Thyroid gland (tissue), 4 donors: ENCODE measurements around the gene SORL1-AS1.

Experiments used
- DNase-seq, 2 donors: peaks; one replicate each; pipeline ENCODE4 v3.0.0-alpha.2; 2019
- H3K27ac ChIP-seq, 3 donors: fragments of 200-600 bp; sonication (generic); 1 replicate in 2 of 3; 2 replicates in 1 of 3; pipeline ENCODE4 v1.5.1; 2016 to 2019; ENCODE audit warnings: mild to moderate bottlenecking in 1 of 3, moderate library complexity in 1 of 3
- H3K27me3 ChIP-seq: fragments of 200-600 bp; sonication (generic); one replicate; pipeline ENCODE4 v1.5.1; 2019
- H3K36me3 ChIP-seq, 2 donors: fragments of 200-600 bp; sonication (generic); one replicate each; pipeline ENCODE4 v1.5.1; 2016 to 2019
- H3K4me1 ChIP-seq, 2 donors: fragments of 200-600 bp; sonication (generic); one replicate each; pipeline ENCODE4 v1.5.1; 2017 to 2019
- H3K4me3 ChIP-seq, 3 donors: fragments of 200-600 bp; sonication (generic); replicated peaks in 1 of 3; 1 replicate in 2 of 3; 2 replicates in 1 of 3; pipeline ENCODE4 v1.5.1; 2016; ENCODE audit warnings: mild to moderate bottlenecking in 1 of 3
- H3K9me3 ChIP-seq: fragments of 200-600 bp; sonication (generic); one replicate; pipeline ENCODE4 v1.5.1; 2017
- POLR2A ChIP-seq, 2 donors: fragments of 450-650 bp; IDR thresholded peaks; one replicate each; pipeline ENCODE4 v1.6.1; 2017; ENCODE audit warnings: antibody characterized with exemption in 2 of 2, mild to moderate bottlenecking in 2 of 2, moderate library complexity in 1 of 2
- WGBS, 2 donors: methylation state at CpG; one replicate each; pipeline ENCODE4 v1.1.5; 2017; 5-methylcytosine and 5-hydroxymethylcytosine counted together
- intact Hi-C: fragments of 100-400 bp; cut with DNase I; formaldehyde crosslinking; loops from one replicate; pipeline ENCODE4 v1.15.1; 2023
- TF ChIP-seq, protein P1 (sequence below), 6 experiments: fragments of 200-600 bp in 3 of 6; fragments of 450-650 bp in 3 of 6; sonication (generic) in 3 of 6; IDR thresholded peaks; one replicate each; pipeline ENCODE4 v1.5.1; 2016 to 2019; ENCODE audit warnings: antibody characterized with exemption in 6 of 6, mild to moderate bottlenecking in 2 of 6, inconsistent platforms in 1 of 6, moderate library complexity in 1 of 6

SORL1-AS1 gene

DNA sequence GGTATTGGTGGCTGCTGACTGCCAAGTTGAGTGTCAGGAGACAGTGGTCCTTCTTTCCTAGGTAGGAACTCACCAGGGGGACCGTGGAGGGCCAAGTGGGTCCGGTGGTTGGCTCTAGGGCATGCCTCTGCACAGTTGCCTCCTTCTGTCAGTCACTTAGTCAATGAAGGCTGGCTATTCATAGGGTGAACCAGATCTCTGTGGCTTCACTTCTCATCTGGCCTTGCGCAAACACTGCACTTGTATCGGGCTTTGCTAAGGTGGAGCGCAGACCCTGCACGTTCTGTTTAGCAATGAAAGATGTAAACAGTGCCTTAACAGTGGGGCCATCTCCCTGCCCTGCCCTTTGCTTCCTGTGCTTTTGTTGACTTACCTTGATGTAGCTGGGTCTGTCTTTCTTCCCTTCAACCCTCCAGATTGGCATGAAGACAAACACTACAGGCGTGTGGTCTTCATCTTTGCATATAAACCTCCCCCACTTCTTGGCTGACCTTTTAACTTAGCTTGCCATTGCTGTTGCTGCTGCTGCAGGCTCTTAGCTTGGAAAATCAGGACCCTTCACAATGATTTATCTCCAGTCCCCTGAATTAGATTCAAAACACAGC is 6.7 kb upstream of the SORL1-AS1 start:
- Histone ChIP-seq H3K4me3 (no peak overlapping the region), H3K36me3 (no peaks in the 10 kb centered on the region), H3K27ac (no peak overlapping the region), H3K4me1 (peaks cover under 1 to 6% of the 10 kb centered on the region in 2 donors), H3K27me3 (no peaks in the 10 kb centered on the region), H3K9me3 (no peaks in the 10 kb centered on the region)
- DNase-seq = no peak
- TF ChIP-seq, protein P1, sequence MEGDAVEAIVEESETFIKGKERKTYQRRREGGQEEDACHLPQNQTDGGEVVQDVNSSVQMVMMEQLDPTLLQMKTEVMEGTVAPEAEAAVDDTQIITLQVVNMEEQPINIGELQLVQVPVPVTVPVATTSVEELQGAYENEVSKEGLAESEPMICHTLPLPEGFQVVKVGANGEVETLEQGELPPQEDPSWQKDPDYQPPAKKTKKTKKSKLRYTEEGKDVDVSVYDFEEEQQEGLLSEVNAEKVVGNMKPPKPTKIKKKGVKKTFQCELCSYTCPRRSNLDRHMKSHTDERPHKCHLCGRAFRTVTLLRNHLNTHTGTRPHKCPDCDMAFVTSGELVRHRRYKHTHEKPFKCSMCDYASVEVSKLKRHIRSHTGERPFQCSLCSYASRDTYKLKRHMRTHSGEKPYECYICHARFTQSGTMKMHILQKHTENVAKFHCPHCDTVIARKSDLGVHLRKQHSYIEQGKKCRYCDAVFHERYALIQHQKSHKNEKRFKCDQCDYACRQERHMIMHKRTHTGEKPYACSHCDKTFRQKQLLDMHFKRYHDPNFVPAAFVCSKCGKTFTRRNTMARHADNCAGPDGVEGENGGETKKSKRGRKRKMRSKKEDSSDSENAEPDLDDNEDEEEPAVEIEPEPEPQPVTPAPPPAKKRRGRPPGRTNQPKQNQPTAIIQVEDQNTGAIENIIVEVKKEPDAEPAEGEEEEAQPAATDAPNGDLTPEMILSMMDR (IDR thresholded peaks at IDR 0.05) = no peak
- no peak for TF ChIP-seq POLR2A (IDR thresholded peaks at IDR 0.05)
- intact Hi-C loops = loop anchor here (10.0 kb wide), 1 partner anchor 115 kb away; no protein-coding TSS in a partner anchor
- 78 to 82% methylated on average over 7 of the region's 7 CpGs for WGBS, 2 donors

DNA sequence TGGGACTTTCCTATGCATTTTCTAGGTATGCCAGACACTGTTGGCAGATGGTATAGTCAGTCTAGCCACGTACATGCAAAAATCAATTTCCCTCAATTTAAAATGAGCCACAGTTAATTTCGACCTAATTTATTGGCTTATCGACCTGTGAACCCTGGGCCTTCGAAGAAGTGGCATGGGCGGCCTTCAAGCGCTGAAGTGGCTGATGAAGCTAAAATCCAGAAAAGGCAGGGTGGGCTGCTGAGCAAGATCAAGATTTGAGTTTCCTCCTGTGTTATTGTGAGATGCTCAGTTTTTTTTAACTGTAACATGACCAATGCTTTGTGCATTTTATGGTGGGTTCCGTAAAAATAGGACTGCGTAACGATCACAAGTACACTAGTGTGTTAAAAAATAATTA is 5.8 kb upstream of the SORL1-AS1 start:
- TF ChIP-seq, protein P1 (IDR thresholded peaks at IDR 0.05) = no peak
- TF ChIP-seq POLR2A (IDR thresholded peaks at IDR 0.05) = no peak
- 92 to 93% methylated on average over 9 of the region's 9 CpGs for WGBS, 2 donors
- intact Hi-C loops = loop anchor here (10.0 kb wide), 1 partner anchor 116 kb away; no protein-coding TSS in a partner anchor
- Histone ChIP-seq H3K4me1 (peaks cover 4% of the 10 kb centered on the region in 2 donors), H3K9me3 (no peaks in the 10 kb centered on the region), H3K4me3 (no peak overlapping the region), H3K27me3 (no peaks in the 10 kb centered on the region), H3K36me3 (no peaks in the 10 kb centered on the region), H3K27ac (no peak overlapping the region)
- no peak for DNase-seq

DNA sequence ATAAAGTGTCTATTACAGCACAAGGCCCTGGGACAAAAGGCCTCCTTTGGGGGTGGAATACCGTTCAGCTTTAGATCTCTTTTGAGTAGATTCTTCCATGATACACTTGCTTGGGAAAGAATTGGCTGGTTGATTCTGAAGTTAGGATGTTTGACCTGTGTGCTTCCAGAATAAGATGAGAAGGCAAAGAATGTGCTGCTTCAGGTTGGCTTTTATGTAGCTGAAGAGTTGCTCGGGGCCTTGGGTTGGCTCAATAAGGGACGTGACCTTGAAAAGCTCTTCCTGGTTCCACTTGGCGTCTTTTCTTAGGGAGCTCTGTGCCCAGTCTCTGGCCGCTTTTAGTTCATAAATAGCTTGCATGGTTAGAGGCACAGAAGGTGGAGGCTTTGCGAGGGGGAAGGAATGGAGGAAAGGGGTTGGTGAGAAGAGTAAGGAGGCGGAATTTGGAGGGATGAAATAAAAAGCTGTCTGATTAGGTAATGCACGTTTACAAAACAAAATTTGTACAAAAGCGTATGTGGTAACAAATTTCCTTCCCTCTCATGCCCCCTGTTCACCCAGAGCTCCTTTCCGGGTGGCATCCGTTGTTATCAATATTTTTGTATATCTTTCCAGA is 4.2 kb upstream of the SORL1-AS1 start:
- H3K27me3 ChIP-seq = no peaks in the 10 kb centered on the region
- no peak overlapping the region for H3K4me3 ChIP-seq
- no peaks in the 10 kb centered on the region for H3K9me3 ChIP-seq
- TF ChIP-seq, protein P1 (IDR thresholded peaks at IDR 0.05) = no peak
- TF ChIP-seq POLR2A (IDR thresholded peaks at IDR 0.05) = no peak
- 65 to 74% methylated on average over 11 of the region's 11 CpGs for WGBS, 2 donors
- H3K36me3 ChIP-seq = no peaks in the 10 kb centered on the region
- H3K4me1 ChIP-seq = peaks cover 4 to 11% of the 10 kb centered on the region in 2 donors
- H3K27ac ChIP-seq = peak overlapping the region; percentile 5 to 71 (median 65)
- peak in 1 of 2 donors; percentile 45 for DNase-seq
- intact Hi-C loops = loop anchor here (10.0 kb wide), 1 partner anchor 118 kb away; no protein-coding TSS in a partner anchor

DNA sequence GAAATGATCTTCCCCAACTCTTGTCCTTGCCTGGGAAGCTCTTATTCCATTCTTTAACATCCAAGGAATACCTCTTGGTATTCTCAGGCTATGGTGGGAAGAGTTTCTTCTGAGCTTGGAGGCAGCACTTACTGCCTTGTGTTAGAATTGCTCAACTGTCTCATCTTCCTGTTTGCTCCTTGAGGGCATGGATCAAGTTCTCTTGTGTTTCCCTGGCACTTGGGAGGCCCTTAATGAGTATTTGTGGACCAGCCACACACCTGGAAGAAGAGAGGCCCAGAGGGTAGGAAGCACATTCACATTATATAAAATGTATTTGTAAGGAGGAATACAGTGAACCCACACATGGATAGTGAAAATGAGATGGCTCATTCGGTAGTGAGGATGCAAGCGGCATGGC is 3.4 kb upstream of the SORL1-AS1 start:
- intact Hi-C loops = loop anchor here (10.0 kb wide), 1 partner anchor 119 kb away; no protein-coding TSS in a partner anchor
- DNase-seq = no peak
- TF ChIP-seq, protein P1 (IDR thresholded peaks at IDR 0.05) = no peak
- no peak for TF ChIP-seq POLR2A (IDR thresholded peaks at IDR 0.05)

DNA sequence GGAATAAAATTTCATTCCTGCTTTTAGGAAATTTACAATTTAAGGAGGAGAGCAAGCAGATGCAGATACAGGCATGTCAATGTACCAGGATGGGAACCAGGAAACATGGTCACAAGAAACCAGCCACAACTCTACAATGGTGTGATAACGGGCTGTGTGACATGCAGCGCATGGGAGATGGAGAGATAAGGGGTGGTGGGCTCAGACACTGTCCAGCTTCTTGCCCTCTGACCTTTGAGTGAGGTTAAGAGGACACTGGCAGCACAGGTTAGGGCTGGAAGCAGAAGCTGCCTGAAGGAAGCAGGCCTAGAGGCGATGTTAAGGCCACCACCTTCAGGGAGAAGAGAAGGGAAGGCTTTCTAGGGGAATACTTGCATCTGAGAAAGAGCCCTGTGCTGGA is 2.3 kb upstream of the SORL1-AS1 start:
- 93 to 97% methylated on average over 3 of the region's 3 CpGs for whole genome bisulfite sequencing, 2 donors
- Histone ChIP-seq H3K4me1 (peaks cover 13 to 15% of the 10 kb centered on the region in 2 donors), H3K27ac (no peak overlapping the region), H3K4me3 (no peak overlapping the region), H3K9me3 (no peaks in the 10 kb centered on the region), H3K36me3 (no peaks in the 10 kb centered on the region), H3K27me3 (no peaks in the 10 kb centered on the region)
- TF ChIP-seq, protein P1 (IDR thresholded peaks at IDR 0.05) = no peak
- no peak for TF ChIP-seq POLR2A (IDR thresholded peaks at IDR 0.05)
- no peak for DNase-seq
- intact Hi-C loops = loop anchor here (10.0 kb wide), 1 partner anchor 120 kb away; no protein-coding TSS in a partner anchor

More for the DNA sequence above, 3.4 kb upstream of the SORL1-AS1 start:
- no peaks in the 10 kb centered on the region for H3K27me3 ChIP-seq
- peaks cover 10 to 15% of the 10 kb centered on the region in 2 donors for H3K4me1 ChIP-seq
- H3K9me3 ChIP-seq = no peaks in the 10 kb centered on the region
- peak overlapping the region in 2 of 3 donors; percentile 65 to 71 for H3K27ac ChIP-seq
- H3K4me3 ChIP-seq = no peak overlapping the region
- WGBS, 2 donors = 88 to 94% methylated on average over 2 of the region's 2 CpGs
- H3K36me3 ChIP-seq = no peaks in the 10 kb centered on the region
